NCI-H1105 (cell line): ENCODE results near the gene PLXDC1.
"Not testable (repeated sequence)": the region's sequence is repeated elsewhere in the genome, so short reads cannot be mapped to it uniquely, and the experiment has no call there.

Experiments
- DNase-seq: peaks from one replicate; lab custom pipeline; 2025; lab: John Stamatoyannopoulos, UW

Gene PLXDC1

GRCh38 chr17:39062846-39063680, 88.4 kb downstream of the PLXDC1 start:
- no peak for DNase-seq

GRCh38 chr17:39058524-39058923, 92.9 kb downstream of the PLXDC1 start:
- DNase-seq, result no peak

- no peak for DNase-seq
Observed at GRCh38 chr17:39057701-39058206, 93.7 kb downstream of the PLXDC1 start.

- no peak for DNase-seq
Observed at GRCh38 chr17:39054111-39054645, 97.3 kb downstream of the PLXDC1 start.

GRCh38 chr17:39052423-39052822, 99.0 kb downstream of the PLXDC1 start:
- not testable (repeated sequence) for DNase-seq

GRCh38 chr17:39051001-39051585, 100.3 kb downstream of the PLXDC1 start:
- DNase-seq, result no peak

- DNase-seq, result no peak
Observed at GRCh38 chr17:39045948-39046679, 105.3 kb downstream of the PLXDC1 start.

- DNase-seq, result no peak
Observed at GRCh38 chr17:39036009-39036408, 115.4 kb downstream of the PLXDC1 start.

- not testable (repeated sequence) for DNase-seq
Observed at GRCh38 chr17:39035578-39035977, 115.9 kb downstream of the PLXDC1 start.

- DNase-seq, result no peak
Observed at GRCh38 chr17:39028690-39029089, 122.7 kb downstream of the PLXDC1 start.

GRCh38 chr17:39027455-39028035, 123.9 kb downstream of the PLXDC1 start:
- DNase-seq, result no peak

- DNase-seq, result peak; percentile 67
Observed at GRCh38 chr17:39026980-39027451, 124.4 kb downstream of the PLXDC1 start.

GRCh38 chr17:39026346-39026745, 125.1 kb downstream of the PLXDC1 start:
- not testable (repeated sequence) for DNase-seq

GRCh38 chr17:39022924-39023323, 128.5 kb downstream of the PLXDC1 start:
- DNase-seq, result no peak

GRCh38 chr17:39020037-39020436, 131.4 kb downstream of the PLXDC1 start:
- DNase-seq, result not testable (repeated sequence)

- DNase-seq, result no peak
Observed at GRCh38 chr17:39018267-39019134, 132.9 kb downstream of the PLXDC1 start.

- no peak for DNase-seq
Observed at GRCh38 chr17:39016193-39017153, 135.0 kb downstream of the PLXDC1 start.

- no peak for DNase-seq
Observed at GRCh38 chr17:39015546-39015935, 135.9 kb downstream of the PLXDC1 start.

- no peak for DNase-seq
Observed at GRCh38 chr17:39014795-39015545, 136.5 kb downstream of the PLXDC1 start.
